GM23248 (cell line): Measurements from ENCODE around the gene FBXO34. TPM values are rescaled to one million over a fixed set of nuclear protein-coding genes. Genes with fewer than 3 reads are reported as not detected.

Experiments used
- DNase-seq: peaks from one replicate; pipeline ENCODE4 v3.0.0-alpha.2; 2015
- H2AFZ ChIP-seq: fragments of 200-600 bp; sonication (generic); 2 replicates; pipeline ENCODE4 v1.6.1; 2016; ENCODE audit warnings: antibody characterized with exemption
- H3F3A ChIP-seq: fragments of 200-600 bp; sonication (generic); 2 replicates; pipeline ENCODE4 v1.6.1; 2016; ENCODE audit warnings: mild to moderate bottlenecking, antibody characterized with exemption, mixed run types; ENCODE audit not compliant: insufficient read depth
- H3K27ac ChIP-seq: fragments of 200-600 bp; sonication (generic); 2 replicates; pipeline ENCODE4 v1.5.1; 2016; ENCODE audit warnings: mild to moderate bottlenecking
- H3K27me3 ChIP-seq: fragments of 200-600 bp; sonication (generic); replicated peaks from 2 replicates; pipeline ENCODE4 v1.6.1; 2016; ENCODE audit warnings: mild to moderate bottlenecking; ENCODE audit not compliant: insufficient read depth
- H3K36me3 ChIP-seq: fragments of 200-600 bp; sonication (generic); 2 replicates; pipeline ENCODE4 v1.6.1; 2016; ENCODE audit warnings: low read depth, mild to moderate bottlenecking
- H3K4me1 ChIP-seq: fragments of 200-600 bp; sonication (generic); 2 replicates; pipeline ENCODE4 v1.6.1; 2016; ENCODE audit warnings: mild to moderate bottlenecking; ENCODE audit not compliant: insufficient read depth
- H3K4me2 ChIP-seq: fragments of 200-600 bp; sonication (generic); one replicate; pipeline ENCODE4 v1.6.1; 2016; ENCODE audit warnings: mild to moderate bottlenecking; ENCODE audit not compliant: unreplicated experiment
- H3K4me3 ChIP-seq: fragments of 200-600 bp; sonication (generic); 2 replicates; pipeline ENCODE4 v1.5.1; 2016; ENCODE audit warnings: mild to moderate bottlenecking
- H3K79me2 ChIP-seq: fragments of 200-600 bp; sonication (generic); 2 replicates; pipeline ENCODE4 v1.6.1; 2016; ENCODE audit warnings: mild to moderate bottlenecking; ENCODE audit not compliant: insufficient read depth
- H3K9ac ChIP-seq: fragments of 200-600 bp; sonication (generic); 2 replicates; pipeline ENCODE4 v1.6.1; 2016; ENCODE audit warnings: mild to moderate bottlenecking
- H3K9me2 ChIP-seq: fragments of 200-600 bp; sonication (generic); 2 replicates; pipeline ENCODE4 v1.6.1; 2016; ENCODE audit warnings: mixed run types, mild to moderate bottlenecking, moderate library complexity; ENCODE audit not compliant: insufficient read depth
- H3K9me3 ChIP-seq: fragments of 200-600 bp; sonication (generic); one replicate; pipeline ENCODE4 v1.6.1; 2017; ENCODE audit warnings: low read depth
- H4K20me1 ChIP-seq: fragments of 200-600 bp; sonication (generic); 2 replicates; pipeline ENCODE4 v1.6.0; 2016; ENCODE audit not compliant: insufficient read depth
- EZH2 ChIP-seq: fragments of 200-600 bp; sonication (generic); IDR thresholded peaks from 2 replicates; pipeline ENCODE4 v1.6.1; 2018; ENCODE audit warnings: antibody characterized with exemption, mild to moderate bottlenecking; ENCODE audit not compliant: insufficient read depth, poor library complexity, severe bottlenecking
- EZH2phosphoT487 ChIP-seq: fragments of 200-600 bp; sonication (generic); IDR thresholded peaks from 2 replicates; pipeline ENCODE4 v1.6.1; 2018; ENCODE audit warnings: antibody characterized with exemption, moderate library complexity, mild to moderate bottlenecking, low read depth; ENCODE audit not compliant: insufficient read depth
- WGBS, 2 experiments: methylation state at CpG; one replicate each; pipeline ENCODE4 v1.1.6; 2015 to 2017; ENCODE audit warnings: low lambda C conversion rate in 2 of 2, low coverage in 1 of 2; ENCODE audit errors: missing lambda C conversion rate in 2 of 2; 5-methylcytosine and 5-hydroxymethylcytosine counted together
- in situ Hi-C: fragments of 300-500 bp; cut with MboI; formaldehyde crosslinking; loops from 2 replicates; pipeline ENCODE4 v1.15.0; 2020
- polyA plus RNA-seq: library from polyadenylated mRNA; unstranded; fragments of >200 nt; fragmentation: Nextera tagmentation; extraction: Ambion mirVana; gene quantifications from 2 replicates; pipeline ENCODE4 v1.2.1, GENCODE V29; 2016
- total RNA-seq: library from RNA; depleted of rRNA; stranded (reverse); fragments of >200 nt; shearing (Covaris generic); gene quantifications from 2 replicates; pipeline ENCODE4 v1.2.3, GENCODE V29; 2014

Gene FBXO34
- total and polyA plus RNA-seq, 2 experiments from 2014 or later = 10.2 to 10.5 TPM

DNA sequence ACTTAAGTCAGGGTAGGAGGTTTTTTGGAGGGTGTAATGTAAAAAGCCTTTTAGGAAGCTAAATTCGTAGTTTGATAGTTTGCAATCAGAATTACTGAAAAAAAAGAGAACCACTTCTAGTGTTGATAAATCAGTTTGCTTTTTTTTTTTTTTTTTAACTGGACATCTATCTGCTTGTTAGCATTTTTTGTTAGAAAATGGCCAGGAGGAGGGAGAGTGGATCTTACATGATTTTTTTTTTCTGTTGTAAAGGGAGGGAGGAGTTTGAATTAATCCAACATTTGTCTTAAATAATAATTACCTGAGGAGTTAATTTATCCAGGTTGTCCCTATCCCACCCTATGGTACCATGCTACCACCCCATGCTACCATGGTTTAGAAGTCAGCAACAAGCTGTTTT, 1.2 kb downstream of the FBXO34 start:
- Histone ChIP-seq H3F3A (no peaks in the 10 kb centered on the region; the same call in 1 of the 2 replicates), H3K4me2 (peak overlapping the region; percentile 87), H3K9me3 (no peaks in the 10 kb centered on the region), H3K27ac (peak overlapping the region; percentile 75), H4K20me1 (peaks cover 9% of the 10 kb centered on the region; the same call in 1 of the 2 replicates), H3K36me3 (no peaks in the 10 kb centered on the region), H2AFZ (peak overlapping the region; percentile 73), H3K4me3 (peak overlapping the region; percentile 94), H3K9me2 (no peaks in the 10 kb centered on the region), H3K27me3 (no peaks in the 10 kb centered on the region), H3K79me2 (peaks cover 56% of the 10 kb centered on the region), H3K9ac (peak overlapping the region; percentile 96), H3K4me1 (peaks cover 27% of the 10 kb centered on the region)
- TF ChIP-seq EZH2phosphoT487 = no peak
- no peak for TF ChIP-seq EZH2
- 0 to 3% methylated on average over 1 of the region's 1 CpG for WGBS, 2 experiments
- DNase-seq = no peak
- in situ Hi-C loops = no loop called here

DNA sequence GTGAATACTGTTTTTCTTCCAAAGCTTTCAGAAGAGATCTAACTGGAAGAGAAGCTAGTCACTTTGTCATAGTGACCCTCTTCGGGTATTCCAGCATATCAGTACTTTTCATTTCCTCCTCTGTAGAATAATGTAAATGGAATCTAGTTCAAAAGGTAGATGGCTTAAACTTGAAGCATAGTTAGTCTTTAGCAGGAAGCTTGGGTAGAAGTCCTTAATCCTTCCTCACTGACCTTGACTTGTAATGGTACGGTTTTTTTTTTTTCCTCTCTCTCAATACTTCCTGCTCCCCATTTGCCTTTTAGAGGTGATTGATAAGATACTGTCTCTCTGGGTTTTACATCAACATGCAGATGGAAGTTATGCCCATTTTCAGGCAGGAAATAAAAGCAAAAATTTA, 1.7 kb downstream of the FBXO34 start:
- H3K9me3 ChIP-seq = no peaks in the 10 kb centered on the region
- H3K27ac ChIP-seq = no peak overlapping the region
- H3K79me2 ChIP-seq = peaks cover 61% of the 10 kb centered on the region
- H3K9me2 ChIP-seq = no peaks in the 10 kb centered on the region
- H3K36me3 ChIP-seq = no peaks in the 10 kb centered on the region
- no peaks in the 10 kb centered on the region; the same call in 1 of the 2 replicates for H3F3A ChIP-seq
- H3K9ac ChIP-seq = no peak overlapping the region
- TF ChIP-seq EZH2phosphoT487 (no peak), EZH2 (no peak)
- peak overlapping the region; percentile 94 for H3K4me3 ChIP-seq
- peak overlapping the region; percentile 87 for H3K4me2 ChIP-seq
- WGBS, 2 experiments = 98 to 99% methylated on average over 2 of the region's 2 CpGs
- no peak overlapping the region for H2AFZ ChIP-seq
- H3K27me3 ChIP-seq = no peaks in the 10 kb centered on the region
- DNase-seq = no peak
- H3K4me1 ChIP-seq = peaks cover 23% of the 10 kb centered on the region
- peaks cover 9% of the 10 kb centered on the region; the same call in 1 of the 2 replicates for H4K20me1 ChIP-seq
- in situ Hi-C loops = no loop called here

DNA sequence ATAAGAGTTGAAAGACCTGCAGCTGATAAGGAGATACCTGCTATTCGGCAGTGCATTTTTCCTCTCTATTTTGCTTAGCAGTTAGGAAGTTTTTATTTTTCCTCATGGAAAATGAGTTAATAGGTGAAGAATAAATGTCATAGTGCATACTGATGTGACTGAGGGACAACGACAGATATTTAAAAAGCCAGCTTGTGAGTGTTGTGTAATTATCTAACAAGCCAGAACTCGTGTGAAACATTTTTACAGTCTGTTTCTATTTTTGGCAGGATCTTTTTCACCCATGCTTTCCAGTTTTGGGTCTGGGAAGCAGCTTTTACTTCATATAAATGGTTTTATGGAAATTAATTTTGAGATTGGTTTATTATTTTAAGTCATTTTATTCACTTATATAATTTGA, 2.9 kb downstream of the FBXO34 start:
- Histone ChIP-seq H4K20me1 (peaks cover 9% of the 10 kb centered on the region; the same call in 1 of the 2 replicates), H3K36me3 (no peaks in the 10 kb centered on the region), H3K4me2 (no peak overlapping the region), H3K9me2 (no peaks in the 10 kb centered on the region), H3K79me2 (peaks cover 74% of the 10 kb centered on the region), H3K27me3 (no peaks in the 10 kb centered on the region), H3K9ac (no peak overlapping the region), H3K4me3 (no peak overlapping the region), H3K4me1 (peaks cover 22% of the 10 kb centered on the region), H3K9me3 (no peaks in the 10 kb centered on the region), H3F3A (no peaks in the 10 kb centered on the region; the same call in 1 of the 2 replicates), H2AFZ (no peak overlapping the region), H3K27ac (no peak overlapping the region)
- 37 to 44% methylated on average over 3 of the region's 3 CpGs for WGBS, 2 experiments
- no peak for TF ChIP-seq EZH2
- TF ChIP-seq EZH2phosphoT487 = no peak
- no peak for DNase-seq
- in situ Hi-C loops = no loop called here

DNA sequence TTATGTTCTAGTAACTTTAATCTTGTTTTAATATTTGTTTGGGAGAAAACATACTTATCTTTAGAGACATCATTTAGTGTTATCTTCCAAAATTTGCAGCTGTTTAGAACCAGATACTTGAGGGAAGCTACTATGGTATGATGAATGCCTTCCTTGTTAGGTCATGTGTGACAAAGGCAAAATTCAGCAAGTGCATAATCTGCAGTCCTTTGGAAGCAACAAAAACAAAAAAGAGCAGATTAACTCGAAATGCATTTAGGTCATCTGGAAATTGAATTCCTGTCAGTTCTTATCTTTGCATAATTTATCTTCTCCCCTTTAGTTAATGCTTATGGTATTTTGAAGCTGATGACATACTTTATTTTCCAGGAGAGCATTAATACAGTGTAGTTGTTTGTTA, 3.5 kb downstream of the FBXO34 start:
- Histone ChIP-seq H3K9ac (no peak overlapping the region), H3K4me3 (no peak overlapping the region), H3K27ac (no peak overlapping the region), H3K4me2 (no peak overlapping the region), H3K27me3 (no peaks in the 10 kb centered on the region), H3K9me3 (no peaks in the 10 kb centered on the region), H2AFZ (no peak overlapping the region), H3F3A (no peaks in the 10 kb centered on the region; the same call in 1 of the 2 replicates), H4K20me1 (peaks cover 9% of the 10 kb centered on the region; the same call in 1 of the 2 replicates), H3K36me3 (no peaks in the 10 kb centered on the region), H3K9me2 (no peaks in the 10 kb centered on the region), H3K79me2 (peaks cover 80% of the 10 kb centered on the region), H3K4me1 (peaks cover 22% of the 10 kb centered on the region)
- TF ChIP-seq EZH2 = no peak
- in situ Hi-C loops = no loop called here
- WGBS, 2 experiments = 4 to 6% methylated on average over 1 of the region's 1 CpG
- DNase-seq = peak; percentile 66

DNA sequence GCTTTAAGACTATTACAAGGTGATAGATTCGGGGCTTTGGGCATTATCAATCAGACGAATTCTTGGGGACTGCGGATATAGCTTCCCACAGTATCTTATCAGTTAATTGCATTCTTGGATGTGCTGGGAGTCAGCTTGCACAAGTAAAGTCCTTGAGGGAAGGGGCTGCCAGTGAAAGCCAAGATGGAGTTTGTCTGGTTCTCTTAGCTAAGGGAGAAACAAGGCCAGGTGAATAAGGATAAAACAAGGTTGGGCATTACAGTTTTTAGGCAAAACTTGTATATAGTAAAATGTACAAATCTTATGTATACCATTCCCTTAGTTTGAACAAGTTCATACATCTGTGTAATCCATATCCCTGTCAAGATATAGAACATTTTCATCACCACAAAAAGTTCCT, 5.5 kb downstream of the FBXO34 start:
- Histone ChIP-seq H3K9me3 (no peaks in the 10 kb centered on the region), H3K27ac (no peak overlapping the region), H4K20me1 (peaks cover 9% of the 10 kb centered on the region; the same call in 1 of the 2 replicates), H3K27me3 (no peaks in the 10 kb centered on the region), H3K36me3 (no peaks in the 10 kb centered on the region), H3K4me2 (no peak overlapping the region), H2AFZ (no peak overlapping the region), H3K9me2 (no peaks in the 10 kb centered on the region), H3K4me3 (no peak overlapping the region), H3K4me1 (peaks cover 22% of the 10 kb centered on the region), H3K9ac (no peak overlapping the region), H3K79me2 (peaks cover 98% of the 10 kb centered on the region), H3F3A (no peaks in the 10 kb centered on the region; the same call in 1 of the 2 replicates)
- no peak for DNase-seq
- in situ Hi-C loops = no loop called here
- TF ChIP-seq EZH2 = no peak
- 97 to 99% methylated on average over 3 of the region's 3 CpGs for WGBS, 2 experiments
